Activated CD8-positive, alpha-beta T cell treated with anti-CD3 and anti-CD28 coated beads for 36 hours (primary cell): ENCODE results near the gene IGSF23. TPM values are rescaled to one million over a fixed set of nuclear protein-coding genes. Genes with fewer than 3 reads are reported as not detected.

Source experiments
- ATAC-seq: fragments of 200-7000 bp; cut with Tn5 transposase; one replicate; pipeline ENCODE4 v1.10.0; 2021; ENCODE audit warnings: mild to moderate bottlenecking, moderate library complexity
- CTCF ChIA-PET: fragments of 350-600 bp; sonication (Branson Sonifier 250); formaldehyde crosslinking; loops from one replicate; lab custom pipeline; 2021; ENCODE audit warnings: antibody characterized with exemption; lab: Charles Lee
- POLR2A ChIA-PET: fragments of 350-600 bp; sonication (Branson Sonifier 250); formaldehyde crosslinking; loops from one replicate; lab custom pipeline; 2021; ENCODE audit warnings: antibody characterized with exemption; lab: Charles Lee
- DNase-seq: peaks from one replicate; pipeline ENCODE4 v3.0.0-alpha.2; 2020
- H3K27ac Mint-ChIP-seq: one replicate; pipeline ENCODE4 v1.8.0; 2021; ENCODE audit warnings: mild to moderate bottlenecking, mixed read lengths
- H3K27me3 Mint-ChIP-seq: one replicate; pipeline ENCODE4 v1.8.0; 2021; ENCODE audit warnings: mixed read lengths
- H3K36me3 Mint-ChIP-seq: one replicate; pipeline ENCODE4 v1.8.0; 2021; ENCODE audit warnings: low read depth, mixed read lengths
- H3K4me1 Mint-ChIP-seq: one replicate; pipeline ENCODE4 v1.8.0; 2021; ENCODE audit warnings: low read depth, mixed read lengths
- H3K4me3 Mint-ChIP-seq: one replicate; pipeline ENCODE4 v1.8.0; 2021; ENCODE audit warnings: mild to moderate bottlenecking, moderate library complexity, mixed read lengths
- H3K9me3 Mint-ChIP-seq: one replicate; pipeline ENCODE4 v1.8.0; 2021; ENCODE audit warnings: mixed read lengths
- CTCF ChIP-seq: fragments of 200-600 bp; IDR thresholded peaks from one replicate; pipeline ENCODE4 v1.8.0; 2022; ENCODE audit warnings: antibody characterized with exemption, mild to moderate bottlenecking
- intact Hi-C: fragments of 100-400 bp; cut with micrococcal nuclease; formaldehyde crosslinking; loops from one replicate; pipeline ENCODE4 v1.10.0; 2022
- total RNA-seq, 2 experiments: library from RNA; stranded (reverse); gene quantifications; one replicate each; pipeline ENCODE4 v1.2.3, GENCODE V29; 2021

The IGSF23 gene
- total RNA-seq, 2 experiments from 2014 or later = not detected

GRCh38 chr19:44570984-44571684 is 42.2 kb upstream of the IGSF23 start:
- intact Hi-C loops = no loop called here
- Mint-ChIP-seq H3K4me1 (no peaks in the 10 kb centered on the region), H3K36me3 (no peaks in the 10 kb centered on the region), H3K27ac (no peak overlapping the region), H3K27me3 (no peaks in the 10 kb centered on the region), H3K4me3 (no peak overlapping the region), H3K9me3 (no peaks in the 10 kb centered on the region)
- TF ChIP-seq CTCF = peak; percentile 83
- DNase-seq (peak; percentile 75), ATAC-seq (no peak)
- ChIA-PET POLR2A (interaction anchor here (1.0 kb wide), 1 partner anchor 106 kb away, joined by 3 read pairs; no protein-coding TSS in a partner anchor), CTCF (interaction anchor here (0.6 to 2.5 kb wide), 32 partner anchors 8 to 475 kb away, joined by 3 to 58 read pairs (median 4); partner anchors contain the start of genes CEACAM20 and IGSF23)

- DNase-seq (no peak), ATAC-seq (no peak)
- intact Hi-C loops = no loop called here
- Mint-ChIP-seq H3K4me3 (no peak overlapping the region), H3K27me3 (no peaks in the 10 kb centered on the region), H3K9me3 (no peaks in the 10 kb centered on the region), H3K27ac (no peak overlapping the region), H3K4me1 (no peaks in the 10 kb centered on the region), H3K36me3 (no peaks in the 10 kb centered on the region)
- POLR2A ChIA-PET = interaction anchor here (1.0 kb wide), 1 partner anchor 105 kb away, joined by 3 read pairs; no protein-coding TSS in a partner anchor
- CTCF ChIA-PET = interaction anchor here (1.5 to 2.5 kb wide), 8 partner anchors 9 to 151 kb away, joined by 5 to 58 read pairs (median 10); no protein-coding TSS in a partner anchor
- TF ChIP-seq CTCF = no peak
Observed at GRCh38 chr19:44571830-44572580, 41.4 kb upstream of the IGSF23 start.

- H3K9me3 Mint-ChIP-seq = no peaks in the 10 kb centered on the region
- no peak overlapping the region for H3K4me3 Mint-ChIP-seq
- no peaks in the 10 kb centered on the region for H3K27me3 Mint-ChIP-seq
- ATAC-seq (no peak), DNase-seq (no peak)
- CTCF ChIA-PET = no interaction called here
- no peaks in the 10 kb centered on the region for H3K36me3 Mint-ChIP-seq
- no peaks in the 10 kb centered on the region for H3K4me1 Mint-ChIP-seq
- no peak for TF ChIP-seq CTCF
- POLR2A ChIA-PET = no interaction called here
- H3K27ac Mint-ChIP-seq = no peak overlapping the region
- intact Hi-C loops = no loop called here
Observed at GRCh38 chr19:44572581-44572900, 40.8 kb upstream of the IGSF23 start.

- no peaks in the 10 kb centered on the region for H3K36me3 Mint-ChIP-seq
- H3K27ac Mint-ChIP-seq = no peak overlapping the region
- ChIA-PET CTCF (interaction anchor here (1.6 kb wide), 1 partner anchor 198 kb away, joined by 4 read pairs; no protein-coding TSS in a partner anchor), POLR2A (no interaction called here)
- H3K4me3 Mint-ChIP-seq = no peak overlapping the region
- DNase-seq (no peak), ATAC-seq (no peak)
- intact Hi-C loops = no loop called here
- no peaks in the 10 kb centered on the region for H3K4me1 Mint-ChIP-seq
- no peaks in the 10 kb centered on the region for H3K27me3 Mint-ChIP-seq
- H3K9me3 Mint-ChIP-seq = no peaks in the 10 kb centered on the region
- TF ChIP-seq CTCF = no peak
Observed at GRCh38 chr19:44573183-44573582, 40.2 kb upstream of the IGSF23 start.
